HG03378 (cell line): Measurements from ENCODE around the gene PTPRJ.
A peak's percentile ranks its signal among the peaks of the same experiment; 100 is the strongest.
"Not testable (repeated sequence)": the region's sequence is repeated elsewhere in the genome, so short reads cannot be mapped to it uniquely, and the experiment has no call there.

Source experiments
- ATAC-seq: cut with Tn5 transposase; IDR thresholded peaks from one replicate; pipeline ENCODE4 v1.9.1; 2021; ENCODE audit warnings: mild to moderate bottlenecking, moderate library complexity; ENCODE audit not compliant: unreplicated experiment

Gene PTPRJ

GRCh38 chr11:48107188-48107704 is 126.9 kb downstream of the PTPRJ start:
- ATAC-seq = peak; percentile 88

DNA sequence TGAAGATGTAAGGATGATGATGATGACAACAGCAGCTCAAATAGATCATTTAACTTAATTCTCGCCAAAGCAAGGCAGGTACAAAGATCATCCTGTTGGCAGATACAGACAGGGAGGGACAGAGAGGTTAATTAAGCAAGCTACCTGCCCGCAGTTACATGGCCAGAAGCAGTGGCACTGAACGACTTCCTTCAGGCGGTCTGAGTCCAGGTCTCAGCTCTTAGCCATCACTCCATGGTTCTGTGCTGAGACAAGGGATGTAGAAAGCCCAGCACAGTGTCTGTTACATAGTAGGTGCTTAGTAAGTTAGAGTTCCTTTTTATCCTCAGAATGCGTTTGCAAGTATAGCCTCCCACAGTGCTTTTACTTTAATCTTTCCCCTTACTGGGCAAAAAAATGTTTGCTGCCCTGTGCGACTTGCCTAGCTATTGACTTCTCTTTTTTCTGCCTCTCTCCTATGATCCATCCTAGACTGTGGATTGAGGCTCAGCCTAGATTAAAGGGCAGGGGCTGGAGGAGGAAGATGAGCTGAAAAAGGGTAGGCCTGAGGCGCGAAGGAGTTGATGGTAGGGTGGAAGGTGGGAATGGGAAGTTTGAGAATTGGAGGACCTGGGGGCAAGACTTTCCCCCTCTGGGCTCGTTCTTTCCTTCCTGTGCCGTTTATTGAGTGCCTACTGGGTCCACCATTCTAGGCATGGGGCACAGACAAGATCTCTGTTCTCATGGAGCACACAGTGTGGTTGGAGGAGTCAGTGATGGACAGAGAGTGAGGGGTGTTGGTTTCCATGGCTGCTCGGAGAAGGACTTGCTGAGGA is 128.1 kb downstream of the PTPRJ start:
- no peak for ATAC-seq

DNA sequence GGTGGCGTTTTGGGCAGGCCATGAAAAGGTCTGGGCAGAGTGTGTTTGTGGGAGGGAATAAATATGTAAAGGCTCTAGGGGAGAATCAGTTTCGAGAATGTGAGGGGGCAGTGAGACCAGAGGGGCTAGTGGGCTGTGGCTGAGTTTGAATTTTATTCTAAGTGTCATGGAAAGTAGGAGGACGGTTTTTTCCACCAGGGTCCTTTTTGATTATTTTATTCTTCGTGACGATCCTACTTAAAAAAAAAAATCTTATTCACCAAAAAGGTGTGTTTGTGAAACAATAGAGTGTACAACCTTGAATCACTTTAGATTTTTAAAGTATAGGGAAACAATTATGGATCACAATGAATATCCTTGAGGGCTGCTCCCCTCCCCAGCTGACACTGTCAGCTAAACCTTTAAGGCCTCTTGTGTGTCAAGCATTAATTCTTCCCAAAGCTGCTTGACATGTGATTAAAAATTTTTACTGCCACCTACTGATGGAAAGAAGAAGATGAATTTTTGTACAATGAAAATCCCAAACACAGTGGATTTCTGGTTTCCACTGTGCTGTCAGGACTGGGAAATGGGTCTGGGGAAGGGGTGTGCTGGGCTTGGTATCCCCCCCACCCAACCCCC is 128.8 kb downstream of the PTPRJ start:
- no peak for ATAC-seq

DNA sequence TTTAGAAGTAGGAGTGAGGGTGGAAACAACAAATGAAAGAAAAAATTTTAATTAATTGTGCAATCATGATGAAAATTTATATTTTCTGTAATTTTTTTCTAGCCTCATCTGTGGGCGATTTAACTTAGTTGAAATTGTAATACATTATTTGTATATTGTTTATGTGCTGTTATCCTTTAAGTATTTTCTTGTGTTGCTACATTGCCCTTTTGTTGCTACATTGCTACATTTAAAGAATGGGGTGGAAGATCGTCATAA is 130.1 kb downstream of the PTPRJ start:
- ATAC-seq = no peak

GRCh38 chr11:48111891-48112290 is 131.5 kb downstream of the PTPRJ start:
- ATAC-seq = no peak

DNA sequence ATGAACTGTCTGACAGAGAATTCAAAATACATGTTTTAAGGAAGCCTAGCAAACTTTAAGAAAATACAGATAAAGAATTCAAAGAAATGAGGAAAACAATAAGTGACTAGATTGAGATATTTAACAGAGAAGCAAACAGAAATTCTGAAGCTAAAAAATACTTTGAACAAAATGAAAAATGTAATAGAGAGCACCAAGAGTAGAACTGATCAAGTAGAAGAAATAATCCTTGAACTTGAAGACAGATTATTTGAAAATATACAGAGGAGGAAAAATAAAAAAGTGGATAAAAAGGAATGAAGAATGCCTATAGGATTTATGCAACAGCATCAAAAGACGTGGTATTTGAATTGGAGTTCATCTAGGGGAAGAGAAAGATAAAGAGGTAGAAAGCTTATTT is 134.4 kb downstream of the PTPRJ start:
- no peak for ATAC-seq

DNA sequence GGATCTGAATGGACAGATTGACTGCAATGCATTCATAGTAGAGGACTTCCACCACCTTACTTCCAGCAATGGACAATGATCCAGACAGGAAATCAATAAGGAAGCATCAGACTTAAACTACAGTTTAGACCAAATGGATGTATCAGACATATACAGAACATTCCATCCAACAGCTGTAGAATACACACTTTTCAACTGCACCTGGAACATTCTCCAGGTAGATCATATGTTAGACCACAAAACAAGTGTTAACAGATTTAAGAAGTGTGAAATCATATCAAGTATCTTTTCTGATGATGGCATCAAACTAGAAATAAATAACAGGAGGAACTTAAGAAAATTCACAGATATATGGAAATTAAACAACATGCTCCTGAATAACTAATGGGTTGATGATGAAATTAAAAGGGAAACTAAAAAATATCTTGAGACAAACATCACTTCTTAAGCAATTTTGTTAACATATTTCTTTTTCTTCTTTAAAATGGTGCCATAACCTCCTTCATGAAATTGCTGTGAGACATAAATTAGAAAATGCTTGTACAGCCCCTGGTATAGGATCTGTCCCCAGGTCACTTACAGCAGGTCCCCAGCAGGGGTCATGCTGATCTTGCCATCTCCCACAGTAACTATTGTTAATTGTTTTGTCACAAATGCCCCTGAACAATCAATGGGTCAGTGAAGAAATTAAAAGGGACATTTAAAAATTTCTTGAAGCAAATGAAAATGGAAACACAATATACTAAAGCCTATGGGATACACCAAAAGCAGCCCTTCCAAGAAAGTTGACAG is 136.3 kb downstream of the PTPRJ start:
- no peak for ATAC-seq

- ATAC-seq = no peak
These were observed 141.9 kb downstream of the PTPRJ start for GRCh38 chr11:48122246-48122645.

GRCh38 chr11:48122656-48123055 is 142.3 kb downstream of the PTPRJ start:
- no peak for ATAC-seq

DNA sequence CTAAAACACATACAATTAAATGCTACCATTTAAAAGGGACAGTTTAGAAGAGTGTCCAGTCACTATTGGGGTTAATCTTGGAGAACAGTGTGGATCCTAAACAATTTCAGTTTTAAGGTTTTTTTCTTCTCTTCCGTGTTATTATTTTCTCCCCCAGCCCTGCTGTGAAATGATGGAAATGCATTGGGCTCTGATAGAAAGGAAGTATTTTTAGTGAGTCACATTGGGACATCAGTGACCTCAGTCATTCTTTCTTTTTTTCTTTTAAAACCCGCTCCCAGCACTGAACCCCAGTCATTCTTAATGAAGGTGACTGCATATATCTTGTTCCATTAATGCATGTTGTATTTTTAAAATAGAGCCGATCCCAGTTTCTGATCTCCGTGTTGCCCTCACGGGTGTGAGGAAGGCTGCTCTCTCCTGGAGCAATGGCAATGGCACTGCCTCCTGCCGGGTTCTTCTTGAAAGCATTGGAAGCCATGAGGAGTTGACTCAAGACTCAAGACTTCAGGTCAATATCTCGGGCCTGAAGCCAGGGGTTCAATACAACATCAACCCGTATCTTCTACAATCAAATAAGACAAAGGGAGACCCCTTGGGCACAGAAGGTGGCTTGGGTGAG is 143.0 kb downstream of the PTPRJ start:
- no peak for ATAC-seq

DNA sequence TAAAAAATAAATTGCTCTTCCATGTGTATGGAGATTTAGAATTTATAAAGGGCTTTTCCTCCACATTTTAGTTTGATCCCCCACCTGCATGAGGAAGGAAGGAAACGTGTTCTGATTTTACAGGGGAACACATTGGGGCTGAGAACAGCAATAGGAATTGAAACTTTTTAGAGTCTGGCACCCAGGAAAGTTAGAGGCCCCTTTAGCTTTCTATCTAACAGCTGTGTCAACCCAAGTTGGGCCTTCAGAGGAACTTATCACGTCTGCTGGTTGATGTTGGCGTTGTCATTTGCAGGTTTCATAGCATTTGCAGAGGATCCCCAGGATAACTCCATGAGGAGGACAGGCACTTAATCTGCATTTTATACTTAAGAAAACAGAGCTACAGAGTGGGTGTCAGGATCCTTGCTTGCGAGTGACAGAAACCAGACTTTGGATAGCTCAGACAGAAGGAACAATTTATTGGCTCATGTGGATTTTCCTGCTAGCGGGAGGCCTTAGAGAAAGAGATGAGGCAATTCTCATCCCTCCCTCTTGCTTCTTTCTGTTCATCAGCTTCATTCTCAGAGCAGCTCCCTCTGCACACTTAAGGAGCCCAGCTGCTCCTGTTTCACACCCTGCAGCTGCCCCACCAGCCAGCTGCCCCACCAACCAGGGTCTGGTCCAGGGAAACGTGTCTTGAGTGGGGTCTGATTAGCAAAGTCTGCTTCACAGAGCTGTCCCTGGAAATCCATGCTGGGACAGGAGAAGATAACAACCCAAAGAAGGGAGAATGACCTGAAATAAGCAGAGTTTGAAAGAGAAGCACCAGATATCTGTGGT is 143.8 kb downstream of the PTPRJ start:
- no peak for ATAC-seq

GRCh38 chr11:48124880-48125279 is 144.5 kb downstream of the PTPRJ start:
- no peak for ATAC-seq

DNA sequence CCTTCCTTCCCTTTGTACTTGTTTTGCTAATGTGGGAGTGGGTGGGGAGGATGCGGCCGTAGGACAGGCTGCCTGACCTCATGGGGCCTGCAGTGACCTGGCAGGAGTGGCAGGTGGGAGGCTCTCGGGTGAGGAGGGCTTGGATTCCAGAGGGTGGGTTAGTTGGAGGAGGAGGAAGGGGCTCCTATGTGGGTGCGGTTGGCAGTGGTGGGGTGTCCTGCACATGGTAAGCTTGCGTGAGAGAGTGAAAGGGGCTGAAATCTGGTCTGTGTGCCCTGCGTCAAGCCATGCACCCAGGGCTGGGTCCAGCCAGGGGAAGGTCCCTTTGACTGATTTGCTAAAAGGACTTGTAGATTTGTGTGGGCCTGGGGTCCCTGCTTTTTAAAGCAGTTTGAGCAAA is 145.5 kb downstream of the PTPRJ start:
- no peak for ATAC-seq

- ATAC-seq = no peak
These were observed 147.3 kb downstream of the PTPRJ start for GRCh38 chr11:48127521-48128183.

DNA sequence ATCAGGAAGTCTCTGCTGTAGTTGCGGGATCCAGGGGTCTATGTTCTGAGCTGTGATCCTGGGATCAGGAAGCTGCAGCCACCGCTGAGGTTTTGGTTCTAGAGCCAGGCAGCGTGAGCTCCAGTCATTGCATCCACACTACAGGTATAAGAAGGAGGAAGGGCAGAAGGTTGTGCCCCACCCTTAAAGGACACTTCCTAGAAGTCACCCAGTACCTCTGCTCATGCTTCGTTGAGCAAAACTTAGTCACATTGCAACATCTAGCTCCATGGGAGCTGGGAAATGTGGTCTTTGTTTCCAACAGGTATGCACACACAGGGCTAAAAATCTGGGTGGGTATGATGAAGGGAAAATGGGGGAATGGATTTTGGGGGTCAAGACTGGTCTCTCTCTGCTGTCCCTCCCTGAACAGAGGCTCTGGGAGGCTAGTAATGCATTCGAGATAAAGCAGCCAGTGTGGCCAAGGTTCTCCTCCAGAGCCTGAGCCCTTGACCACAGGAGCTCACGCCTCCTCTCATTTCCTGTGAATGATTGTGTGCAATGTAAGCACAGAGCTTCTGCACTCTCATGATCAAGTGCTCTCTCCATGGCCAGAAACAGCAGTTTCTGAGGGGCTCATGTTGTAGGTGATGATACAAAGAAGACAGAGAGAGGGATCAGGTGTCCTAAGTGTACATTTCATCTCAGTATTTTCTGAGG is 149.5 kb downstream of the PTPRJ start:
- ATAC-seq = no peak

DNA sequence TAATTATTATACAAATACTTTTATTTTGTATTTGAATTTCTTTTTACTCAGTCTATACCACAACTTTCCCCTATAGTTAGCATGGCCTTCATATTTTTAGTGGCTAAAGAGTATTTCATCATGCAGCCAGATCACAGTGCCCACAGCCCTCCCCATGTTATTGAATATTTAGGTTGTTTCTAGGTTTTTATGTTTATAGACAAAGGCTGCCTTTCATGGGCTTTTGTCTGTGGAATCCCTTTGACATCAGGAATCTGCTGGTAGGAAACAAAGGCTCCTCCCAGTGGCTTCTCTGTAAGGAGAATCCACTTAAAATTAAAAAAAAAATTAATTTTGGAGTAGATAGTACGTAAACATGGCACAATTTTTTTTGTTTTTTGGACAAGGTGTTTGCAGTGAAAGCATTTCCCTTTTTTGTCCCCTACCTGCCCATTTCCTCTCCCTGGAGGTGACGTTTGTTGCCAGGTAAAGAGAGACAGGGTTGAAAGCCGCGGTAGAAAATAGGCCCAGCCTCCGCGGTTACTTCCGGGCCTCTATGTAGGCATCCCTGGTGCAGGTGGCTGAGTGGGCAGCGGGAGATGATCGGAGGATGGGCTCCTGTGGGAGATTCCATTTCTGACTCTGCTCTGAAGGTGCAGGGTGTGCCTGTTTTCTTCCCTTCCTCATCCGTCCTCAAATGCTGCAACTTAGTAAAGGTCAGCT is 154.0 kb downstream of the PTPRJ start:
- no peak for ATAC-seq

DNA sequence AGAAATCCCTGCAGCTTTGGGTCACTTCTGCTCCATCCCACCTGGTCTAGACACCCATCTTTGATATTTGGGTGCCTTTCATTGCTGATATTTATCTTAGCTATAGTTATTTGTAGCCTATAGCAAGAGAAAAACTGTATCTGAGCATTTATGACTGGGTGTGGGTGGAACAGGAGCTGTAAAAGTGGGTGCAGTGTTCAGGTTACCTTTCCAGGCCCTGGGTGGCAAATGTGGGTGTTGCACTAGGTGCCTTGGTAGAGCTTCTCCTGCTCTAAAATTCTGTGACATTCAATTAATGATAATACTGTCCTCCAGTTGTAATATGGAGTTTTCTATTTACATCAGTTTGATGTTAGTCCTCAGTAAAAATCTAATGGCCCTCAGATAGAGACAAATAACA is 157.9 kb downstream of the PTPRJ start:
- ATAC-seq = no peak

- not testable (repeated sequence) for ATAC-seq
These were observed 159.5 kb downstream of the PTPRJ start for GRCh38 chr11:48139896-48140295.
